GM13977 (cell line): ENCODE data around the gene OR5T1.

Experiments
- DNase-seq: peaks from one replicate; pipeline ENCODE4 v3.0.0; 2012; ENCODE audit warnings: low spot score
- CTCF ChIP-seq: IDR thresholded peaks from 2 replicates; pipeline ENCODE4 v1.5.1; 2012; ENCODE audit warnings: mild to moderate bottlenecking, control low read depth; ENCODE audit not compliant: insufficient read depth; ENCODE audit errors: extremely low read depth, missing control alignments
- in situ Hi-C: fragments of 300-500 bp; cut with MboI; formaldehyde crosslinking; loops from one replicate; pipeline ENCODE4 v1.12.0; 2022; ENCODE audit warnings: low sequenced_read_pairs, low pct_unique_long_range_greater_than_20kb, mixed read lengths, inconsistent platforms; ENCODE audit not compliant: unreplicated experiment

Gene OR5T1

GRCh38 chr11:56273854-56274253 lies at the start of gene OR5T1:
Gene OR5T1, plus strand, starts transcription at chr11:56274154. Its CDS starts 1,485 bp downstream, at chr11:56275639.
- in situ Hi-C loops = no loop called here
- no peak for TF ChIP-seq CTCF
- DNase-seq = no peak

DNA sequence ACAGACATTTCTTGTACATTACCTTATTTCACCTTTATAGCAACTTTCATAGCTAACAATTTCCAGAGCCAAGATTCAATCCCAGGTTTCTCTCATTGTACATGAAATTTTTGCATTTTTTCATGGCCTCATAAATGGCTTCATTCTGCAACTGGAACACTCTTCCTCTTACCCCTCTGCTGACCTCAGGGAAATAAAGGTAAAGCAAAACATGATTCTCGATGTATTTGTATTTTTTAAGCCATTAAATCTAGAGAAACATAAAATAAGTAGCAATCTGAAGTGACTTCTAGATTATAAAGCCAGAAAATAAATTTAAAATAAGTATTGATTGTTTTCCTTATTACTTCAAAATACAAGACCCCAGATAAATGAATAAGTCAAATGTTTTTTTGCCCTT lies 39.8 kb upstream of the OR5T1 start, which contains the start of gene OR5T2:
Gene OR5T2 (minus strand): TSS at position 101 of the 400 bp plus-strand sequence. CDS start 1,193 bp downstream, outside the sequence.
- TF ChIP-seq CTCF = no peak
- in situ Hi-C loops = no loop called here
- no peak for DNase-seq

- in situ Hi-C loops = no loop called here
- no peak for DNase-seq
- TF ChIP-seq CTCF = no peak
These were observed 22.0 kb upstream of the OR5T1 start, which contains the start of gene OR5T3 for GRCh38 chr11:56251954-56252353. Gene OR5T3, plus strand, starts transcription at chr11:56252254. Its CDS starts 0 bp downstream, at chr11:56252254.

DNA sequence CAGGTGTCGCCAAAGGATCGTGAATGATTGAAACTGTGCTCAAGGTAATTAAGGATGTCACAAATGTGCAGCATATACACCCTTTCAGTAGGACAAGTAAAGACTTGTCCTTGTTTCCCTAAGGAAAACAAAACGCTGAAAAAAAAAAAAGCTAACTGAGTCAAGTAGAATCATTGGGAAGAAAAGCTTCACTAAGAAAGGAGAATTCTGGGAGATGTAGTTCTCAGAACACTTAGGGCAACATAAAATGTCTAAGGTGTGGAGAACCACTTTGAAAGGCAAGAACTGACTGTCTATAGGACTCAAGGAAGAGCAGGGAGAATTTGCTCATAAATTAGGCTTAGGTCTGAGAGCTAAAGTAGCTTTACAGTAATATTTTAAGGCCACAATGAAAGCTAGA lies 2.9 kb upstream of the OR5T1 start:
- TF ChIP-seq CTCF = no peak
- in situ Hi-C loops = no loop called here
- no peak for DNase-seq

- in situ Hi-C loops = no loop called here
- DNase-seq = no peak
- no peak for TF ChIP-seq CTCF
These were observed 18.2 kb downstream of the OR5T1 start, which contains the start of gene OR8H1 for GRCh38 chr11:56292154-56292553. Gene OR8H1, minus strand, starts transcription at chr11:56292254. Its CDS starts 1,192 bp downstream, at chr11:56291062.

DNA sequence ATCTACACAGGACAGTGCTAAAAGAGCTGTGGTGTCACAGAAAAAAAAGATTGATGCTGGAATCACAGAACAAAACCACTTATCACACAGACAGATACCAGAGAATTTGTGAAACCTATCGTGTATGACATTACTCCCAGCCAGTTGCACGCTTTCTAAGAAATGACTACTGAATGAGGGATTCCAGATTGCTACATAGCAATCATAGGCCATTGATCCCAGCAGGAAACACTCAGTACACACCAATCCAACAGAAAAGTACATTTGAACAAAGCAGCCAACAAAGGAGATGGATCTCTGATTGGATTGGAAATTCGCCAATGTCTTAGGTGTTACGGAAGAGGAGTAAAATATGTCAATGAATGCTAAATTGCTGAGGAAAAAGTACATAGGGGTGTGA lies 22.9 kb downstream of the OR5T1 start:
- in situ Hi-C loops = no loop called here

More for the DNA sequence above, 22.9 kb downstream of the OR5T1 start:
- TF ChIP-seq CTCF = no peak
- no peak for DNase-seq
